Left lung (tissue), 10 donors: ENCODE measurements around the gene OBSL1. TPM values are rescaled to one million over a fixed set of nuclear protein-coding genes. Genes with fewer than 3 reads are reported as not detected.

Experiments
- ATAC-seq: fragments of 200-7000 bp; cut with Tn5 transposase; one replicate; pipeline ENCODE4 v1.9.1; 2020; ENCODE audit warnings: moderate library complexity
- DNase-seq, 4 donors: peaks; one replicate each; pipeline ENCODE4 v3.0.0-alpha.2; 2013 to 2020
- H3K27ac ChIP-seq, 2 donors: fragments of 200-600 bp; sonication (generic) in 1 of 2; one replicate each; pipeline versions ENCODE4 v1.5.0 to v1.8.0; 2020 to 2021
- H3K27me3 ChIP-seq, 2 donors: fragments of 200-600 bp; sonication (generic) in 1 of 2; one replicate each; pipeline versions ENCODE4 v1.5.0 to v1.8.0; 2020 to 2021
- H3K36me3 ChIP-seq, 2 donors: fragments of 200-600 bp; sonication (generic) in 1 of 2; one replicate each; pipeline versions ENCODE4 v1.5.0 to v1.8.0; 2020 to 2021
- H3K4me1 ChIP-seq, 2 donors: fragments of 200-600 bp; one replicate each; pipeline ENCODE4 v1.8.0; 2021
- H3K4me3 ChIP-seq, 2 donors: fragments of 200-600 bp; sonication (generic) in 1 of 2; one replicate each; pipeline versions ENCODE4 v1.5.0 to v1.8.0; 2020 to 2021; ENCODE audit warnings: mild to moderate bottlenecking in 1 of 2
- H3K9me3 ChIP-seq, 2 donors: fragments of 200-600 bp; sonication (generic) in 1 of 2; one replicate each; pipeline versions ENCODE4 v1.5.0 to v1.8.0; 2020 to 2021
- intact Hi-C, 2 donors: fragments of 100-400 bp; cut with DNase I; formaldehyde crosslinking; loops; one replicate each; pipeline versions ENCODE4 v1.11.2 to v1.14.2; 2022
- polyA plus RNA-seq, 6 donors: library from polyadenylated mRNA; unstranded; fragments of 120-200 nt; gene quantifications; one replicate each; pipeline ENCODE4 v1.2.1, GENCODE V29; 2013; ENCODE audit not compliant: insufficient read length in 6 of 6
- total RNA-seq, 2 donors: library from RNA; stranded (reverse); fragmentation: NEBNext Ultra II Directional; extraction: Animal tissue kit (Norgen Biotek cat#: 25700); gene quantifications; one replicate each; pipeline ENCODE4 v1.2.1, GENCODE V29; 2021
- TF ChIP-seq, protein P1 (sequence below), 2 donors: fragments of 200-600 bp; sonication (generic) in 1 of 2; IDR thresholded peaks; one replicate each; pipeline versions ENCODE4 v1.5.0 to v1.8.0; 2021; ENCODE audit warnings: antibody characterized with exemption in 2 of 2
- donor health status: DM: no; HTN: yes; CAD: no.
- donor health status: DM: no; HTN: no; CAD: no.

The OBSL1 gene
- total and polyA plus RNA-seq, 8 donors = 43.4 to 143 (median 128) TPM

DNA sequence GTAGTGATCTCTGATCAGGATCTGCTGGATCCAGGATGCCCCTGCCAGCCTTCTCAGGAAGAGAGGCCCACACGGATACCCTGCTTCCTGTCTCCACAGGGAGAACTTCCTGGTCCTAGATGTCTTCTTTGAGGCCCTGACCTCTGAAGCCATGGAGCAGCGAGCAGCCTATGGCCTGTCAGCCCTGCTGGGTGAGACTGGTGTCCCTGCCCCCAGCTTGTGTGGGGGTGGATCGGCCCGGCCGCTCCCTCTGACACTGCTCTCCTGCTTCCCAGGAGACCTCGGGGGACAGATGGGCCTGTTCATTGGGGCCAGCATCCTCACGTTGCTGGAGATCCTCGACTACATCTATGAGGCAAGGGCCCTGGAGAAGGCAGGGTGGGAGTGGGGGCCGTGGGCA, 34.4 kb downstream of the OBSL1 start:
- no peak for ATAC-seq
- no peaks in the 10 kb centered on the region for H3K9me3 ChIP-seq
- H3K36me3 ChIP-seq = peaks cover 0 to 31% of the 10 kb centered on the region in 2 donors
- H3K4me3 ChIP-seq = no peak overlapping the region
- DNase-seq = no peak
- intact Hi-C loops = no loop called here
- H3K27me3 ChIP-seq = peaks cover 0 to 71% of the 10 kb centered on the region in 2 donors
- H3K27ac ChIP-seq = no peak overlapping the region
- TF ChIP-seq, protein P1, sequence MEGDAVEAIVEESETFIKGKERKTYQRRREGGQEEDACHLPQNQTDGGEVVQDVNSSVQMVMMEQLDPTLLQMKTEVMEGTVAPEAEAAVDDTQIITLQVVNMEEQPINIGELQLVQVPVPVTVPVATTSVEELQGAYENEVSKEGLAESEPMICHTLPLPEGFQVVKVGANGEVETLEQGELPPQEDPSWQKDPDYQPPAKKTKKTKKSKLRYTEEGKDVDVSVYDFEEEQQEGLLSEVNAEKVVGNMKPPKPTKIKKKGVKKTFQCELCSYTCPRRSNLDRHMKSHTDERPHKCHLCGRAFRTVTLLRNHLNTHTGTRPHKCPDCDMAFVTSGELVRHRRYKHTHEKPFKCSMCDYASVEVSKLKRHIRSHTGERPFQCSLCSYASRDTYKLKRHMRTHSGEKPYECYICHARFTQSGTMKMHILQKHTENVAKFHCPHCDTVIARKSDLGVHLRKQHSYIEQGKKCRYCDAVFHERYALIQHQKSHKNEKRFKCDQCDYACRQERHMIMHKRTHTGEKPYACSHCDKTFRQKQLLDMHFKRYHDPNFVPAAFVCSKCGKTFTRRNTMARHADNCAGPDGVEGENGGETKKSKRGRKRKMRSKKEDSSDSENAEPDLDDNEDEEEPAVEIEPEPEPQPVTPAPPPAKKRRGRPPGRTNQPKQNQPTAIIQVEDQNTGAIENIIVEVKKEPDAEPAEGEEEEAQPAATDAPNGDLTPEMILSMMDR (IDR thresholded peaks at IDR 0.05) = no peak
- peaks cover 0 to 8% of the 10 kb centered on the region in 2 donors for H3K4me1 ChIP-seq

DNA sequence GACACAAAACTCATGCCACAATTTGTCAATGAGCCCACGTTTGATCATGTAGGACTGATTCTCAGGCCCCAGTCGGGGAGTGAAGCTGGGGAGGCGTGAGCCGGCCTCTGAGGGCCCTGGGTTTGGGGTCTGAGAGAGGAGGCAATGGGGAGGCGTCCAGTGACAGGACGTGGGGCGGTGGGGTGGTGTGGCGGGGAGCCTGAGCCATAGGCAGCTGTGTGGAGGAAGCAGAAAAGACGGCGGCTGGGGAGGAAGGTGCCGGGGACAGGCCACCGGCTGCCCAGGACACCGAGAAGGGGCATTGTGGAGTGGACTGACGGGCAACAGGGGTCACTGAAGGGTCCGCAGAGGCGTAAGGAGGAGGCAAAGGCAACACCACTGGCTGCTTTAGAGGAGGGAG, 34.9 kb downstream of the OBSL1 start:
- ATAC-seq = no peak
- H3K4me3 ChIP-seq = no peak overlapping the region
- intact Hi-C loops = no loop called here
- H3K27ac ChIP-seq = no peak overlapping the region
- peaks cover 0 to 31% of the 10 kb centered on the region in 2 donors for H3K36me3 ChIP-seq
- no peaks in the 10 kb centered on the region for H3K9me3 ChIP-seq
- TF ChIP-seq, protein P1 (IDR thresholded peaks at IDR 0.05) = no peak
- H3K4me1 ChIP-seq = peaks cover 0 to 3% of the 10 kb centered on the region in 2 donors
- peaks cover 0 to 71% of the 10 kb centered on the region in 2 donors for H3K27me3 ChIP-seq
- no peak for DNase-seq

DNA sequence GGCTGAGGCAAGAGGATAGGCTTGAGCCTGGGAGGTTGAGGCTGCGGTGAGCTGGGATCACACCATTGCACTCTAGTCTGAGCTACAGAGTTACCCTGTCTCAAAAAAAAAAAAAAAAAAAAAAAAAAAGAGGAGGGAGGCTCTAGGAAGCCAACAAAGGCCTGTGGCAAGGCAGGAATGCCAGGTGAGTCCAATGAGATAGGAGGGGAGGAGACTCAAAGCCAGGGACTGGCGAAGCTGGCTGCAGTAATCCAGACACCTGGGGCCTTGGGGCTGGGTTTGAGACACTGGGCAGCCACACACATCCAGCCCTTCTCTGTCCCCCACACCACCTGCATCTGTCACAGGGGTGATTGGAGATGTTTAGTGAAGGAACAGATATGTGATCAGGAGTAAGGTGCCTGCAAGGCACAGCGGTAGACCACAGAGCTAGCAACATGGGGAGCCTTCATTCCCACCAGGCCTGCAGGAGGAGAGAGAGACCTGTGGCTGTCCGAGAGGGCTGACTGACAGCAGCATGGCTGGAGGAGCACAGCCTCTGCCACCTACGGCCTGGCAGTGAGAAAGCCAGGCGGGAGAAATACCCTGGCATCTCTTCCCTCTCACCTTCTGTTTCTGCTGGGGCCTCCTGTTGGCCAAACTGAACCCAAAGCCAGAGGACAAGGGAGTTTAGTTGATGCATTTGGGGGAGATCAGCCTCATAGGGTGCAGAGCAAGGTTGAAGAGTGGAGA, 37.2 kb downstream of the OBSL1 start:
- Histone ChIP-seq H3K9me3 (no peaks in the 10 kb centered on the region), H3K27me3 (peaks cover 8 to 71% of the 10 kb centered on the region in 2 donors)
- intact Hi-C loops = no loop called here

DNA sequence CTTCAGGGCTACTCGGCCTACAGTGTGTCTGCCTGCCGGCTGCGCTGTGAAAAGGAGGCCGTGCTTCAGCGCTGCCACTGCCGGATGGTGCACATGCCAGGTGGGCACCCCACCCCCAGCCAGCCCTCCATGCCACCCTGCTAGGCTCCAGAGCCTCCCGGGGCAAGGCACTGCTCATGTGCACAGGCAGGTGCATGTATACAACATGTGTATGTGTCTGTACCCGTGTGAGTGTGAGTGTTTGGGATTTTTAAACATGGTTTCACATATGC, 39.0 kb downstream of the OBSL1 start:
- H3K4me1 ChIP-seq = peaks cover 0 to 3% of the 10 kb centered on the region in 2 donors
- H3K27ac ChIP-seq = no peak overlapping the region
- intact Hi-C loops = no loop called here
- DNase-seq = no peak
- peaks cover 15 to 72% of the 10 kb centered on the region in 2 donors for H3K27me3 ChIP-seq
- no peaks in the 10 kb centered on the region for H3K36me3 ChIP-seq
- H3K9me3 ChIP-seq = no peaks in the 10 kb centered on the region
- H3K4me3 ChIP-seq = no peak overlapping the region
- TF ChIP-seq, protein P1 (IDR thresholded peaks at IDR 0.05) = no peak
- ATAC-seq = no peak

More for the DNA sequence above, 37.2 kb downstream of the OBSL1 start:
- no peak overlapping the region for H3K4me3 ChIP-seq
- ATAC-seq (no peak), DNase-seq (no peak)
- peaks cover 0 to 3% of the 10 kb centered on the region in 2 donors for H3K4me1 ChIP-seq
- TF ChIP-seq, protein P1 (IDR thresholded peaks at IDR 0.05) = no peak
- H3K36me3 ChIP-seq = peaks cover 0 to 8% of the 10 kb centered on the region in 2 donors
- no peak overlapping the region for H3K27ac ChIP-seq

DNA sequence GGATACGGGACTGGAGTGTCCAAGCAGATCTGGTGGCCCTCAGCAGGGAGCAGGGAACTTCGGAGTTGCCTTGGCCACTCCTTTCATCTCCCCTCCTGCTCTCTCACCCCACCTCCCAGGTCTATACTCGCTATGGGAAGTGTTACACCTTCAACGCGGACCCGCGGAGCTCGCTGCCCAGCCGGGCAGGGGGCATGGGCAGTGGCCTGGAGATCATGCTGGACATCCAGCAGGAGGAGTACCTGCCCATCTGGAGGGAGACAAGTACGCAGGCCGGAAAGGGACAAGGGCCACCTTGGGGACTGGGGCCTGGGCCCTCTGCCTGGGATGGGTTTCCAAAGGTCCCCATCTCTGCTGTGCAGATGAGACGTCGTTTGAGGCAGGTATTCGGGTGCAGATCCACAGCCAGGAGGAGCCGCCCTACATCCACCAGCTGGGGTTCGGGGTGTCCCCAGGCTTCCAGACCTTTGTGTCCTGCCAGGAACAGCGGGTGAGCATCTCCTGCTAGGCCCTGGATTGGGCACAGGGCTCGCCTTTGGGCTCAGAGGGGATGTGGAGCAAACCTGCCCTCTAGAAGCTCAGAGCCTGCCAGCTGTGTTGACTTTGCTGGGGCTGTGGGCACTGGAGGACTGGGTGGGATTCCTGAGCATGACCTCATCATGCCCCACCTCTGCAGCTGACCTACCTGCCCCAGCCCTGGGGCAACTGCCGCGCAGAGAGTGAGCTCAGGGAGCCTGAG, 39.5 kb downstream of the OBSL1 start:
- Histone ChIP-seq H3K4me3 (no peak overlapping the region), H3K27ac (no peak overlapping the region), H3K36me3 (no peaks in the 10 kb centered on the region), H3K27me3 (peaks cover 18 to 72% of the 10 kb centered on the region in 2 donors), H3K4me1 (peaks cover 0 to 3% of the 10 kb centered on the region in 2 donors), H3K9me3 (no peaks in the 10 kb centered on the region)
- DNase-seq (peak in 1 of 4 donors; percentile 65), ATAC-seq (no peak)
- intact Hi-C loops = loop anchor here in 1 of 2 donors (2.0 kb wide), 1 partner anchor 129 kb away; no protein-coding TSS in a partner anchor
- TF ChIP-seq, protein P1 (IDR thresholded peaks at IDR 0.05) = no peak
